IPS-20b (cell line): Measurements from ENCODE around the gene CSRNP3.

Experiments used
- H3K27ac ChIP-seq: one replicate; pipeline ENCODE4 v1.5.1; 2013; ENCODE audit warnings: low read length
- H3K27me3 ChIP-seq: 2 replicates; pipeline ENCODE4 v1.6.1; 2013; ENCODE audit warnings: mild to moderate bottlenecking, low read length, inconsistent platforms; ENCODE audit not compliant: insufficient read depth
- H3K36me3 ChIP-seq: 2 replicates; pipeline ENCODE4 v1.6.1; 2013; ENCODE audit warnings: low read depth, mild to moderate bottlenecking, inconsistent platforms, low read length, moderate library complexity; ENCODE audit not compliant: insufficient read depth
- H3K4me1 ChIP-seq: 2 replicates; pipeline ENCODE4 v1.6.1; 2013; ENCODE audit warnings: mild to moderate bottlenecking, control low read depth, inconsistent platforms, low read length, moderate library complexity; ENCODE audit not compliant: insufficient read depth
- H3K4me3 ChIP-seq: 2 replicates; pipeline ENCODE4 v1.5.1; 2013; ENCODE audit warnings: mild to moderate bottlenecking, low read length, inconsistent platforms
- H3K9ac ChIP-seq: 2 replicates; pipeline ENCODE4 v1.6.1; 2013; ENCODE audit warnings: low read depth, mild to moderate bottlenecking, inconsistent platforms, low read length, moderate library complexity
- H3K9me3 ChIP-seq: 2 replicates; pipeline ENCODE4 v1.6.1; 2013; ENCODE audit warnings: mild to moderate bottlenecking, low read depth, low read length, inconsistent platforms; ENCODE audit not compliant: insufficient read depth

Gene CSRNP3

DNA sequence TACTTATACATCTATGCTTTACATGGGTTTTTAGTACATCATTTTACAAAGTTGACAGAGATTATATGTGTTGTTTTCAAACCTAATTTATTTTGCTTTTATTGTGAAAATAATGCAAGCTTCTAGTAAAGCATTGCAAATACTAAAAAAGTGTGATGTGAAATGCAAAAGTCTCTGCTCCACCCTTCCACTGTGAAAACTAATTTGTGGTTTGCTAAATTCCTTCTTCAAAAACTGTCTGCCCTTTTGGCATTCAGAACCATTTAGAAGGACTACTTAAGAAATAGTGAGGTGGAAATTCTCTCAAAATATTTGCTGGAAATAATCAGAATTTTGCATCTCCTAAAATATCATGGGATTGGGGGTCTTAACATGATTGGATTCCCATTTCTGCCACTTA lies 78.4 kb downstream of the CSRNP3 start:
- Histone ChIP-seq H3K4me1 (peaks cover 14% of the 10 kb centered on the region; the same call in 1 of the 2 replicates), H3K9ac (no peak overlapping the region), H3K4me3 (no peak overlapping the region), H3K9me3 (no peaks in the 10 kb centered on the region), H3K27ac (no peak overlapping the region), H3K36me3 (no peaks in the 10 kb centered on the region), H3K27me3 (no peaks in the 10 kb centered on the region)

DNA sequence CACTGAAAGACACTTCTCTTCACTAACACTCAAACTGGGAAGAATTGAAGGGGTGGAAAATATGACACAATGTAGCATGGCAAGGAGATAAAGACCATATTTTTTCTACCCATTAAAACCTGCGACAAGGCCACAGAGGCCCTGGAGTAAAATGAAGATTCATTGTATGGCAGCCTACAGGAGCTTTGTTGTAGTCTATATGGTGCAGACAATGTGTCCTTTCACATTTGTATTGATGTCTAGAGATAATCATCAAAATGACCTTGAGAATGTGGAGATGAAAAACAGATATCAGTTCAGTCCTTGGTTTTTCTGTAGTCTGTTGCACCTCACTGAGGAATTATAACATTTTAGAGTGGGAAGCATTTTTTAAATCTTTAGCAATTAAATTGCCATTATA lies 80.1 kb downstream of the CSRNP3 start:
- peak overlapping the region; percentile 7; the same call in 1 of the 2 replicates for H3K9ac ChIP-seq
- H3K4me3 ChIP-seq = no peak overlapping the region
- H3K4me1 ChIP-seq = peaks cover 14% of the 10 kb centered on the region; the same call in 1 of the 2 replicates
- no peaks in the 10 kb centered on the region for H3K27me3 ChIP-seq
- no peaks in the 10 kb centered on the region for H3K9me3 ChIP-seq
- H3K27ac ChIP-seq = no peak overlapping the region
- H3K36me3 ChIP-seq = no peaks in the 10 kb centered on the region

DNA sequence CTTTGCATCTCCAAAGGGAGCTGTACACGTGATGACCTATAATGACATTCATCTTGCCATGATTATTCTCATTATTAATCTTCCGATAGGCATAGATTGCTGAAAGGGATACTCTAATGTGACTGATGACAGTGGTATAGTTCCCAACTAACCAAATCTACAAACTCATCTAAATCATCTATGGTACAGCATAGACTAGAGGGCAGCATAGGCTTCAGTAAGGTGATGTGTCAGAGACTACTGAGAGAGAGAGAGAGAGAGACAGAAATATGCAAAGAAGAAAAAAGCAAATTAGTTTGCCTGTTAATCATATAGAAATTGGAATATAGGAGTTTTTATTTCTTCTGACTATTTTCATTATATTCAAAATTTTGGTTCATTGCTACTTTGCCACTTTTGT lies 89.3 kb downstream of the CSRNP3 start:
- Histone ChIP-seq H3K27me3 (no peaks in the 10 kb centered on the region), H3K4me3 (no peak overlapping the region), H3K9me3 (no peaks in the 10 kb centered on the region), H3K4me1 (peaks cover 7% of the 10 kb centered on the region; the same call in 1 of the 2 replicates), H3K36me3 (no peaks in the 10 kb centered on the region), H3K9ac (no peak overlapping the region), H3K27ac (no peak overlapping the region)

DNA sequence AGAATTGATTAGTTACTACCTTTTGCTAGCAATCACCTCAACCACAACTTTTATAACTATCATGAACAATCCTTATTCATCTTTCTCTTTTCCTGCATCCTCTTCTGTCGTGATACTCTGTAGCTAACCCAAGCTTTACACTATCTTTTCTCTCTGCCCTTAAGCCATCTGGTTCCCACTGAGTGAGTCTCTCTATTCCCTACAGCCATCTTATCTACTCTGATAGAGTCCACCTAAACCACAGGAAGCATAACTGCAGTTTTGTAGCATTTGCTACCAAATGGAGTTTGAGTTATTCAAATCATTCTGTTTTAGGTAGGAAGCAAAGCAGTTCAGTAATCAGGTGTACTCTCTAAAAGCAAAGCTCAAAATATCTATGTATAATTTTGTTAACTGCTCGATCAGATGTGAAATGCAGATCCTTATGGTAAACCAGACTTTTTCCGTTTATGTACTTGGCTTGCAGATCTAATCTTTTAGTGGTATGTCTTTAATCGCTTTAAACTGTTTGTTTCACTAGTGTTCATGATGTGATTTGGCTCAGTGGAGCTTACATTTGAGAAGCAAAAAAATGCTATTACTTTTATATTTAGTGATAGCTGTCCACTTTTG lies 91.0 kb downstream of the CSRNP3 start:
- no peaks in the 10 kb centered on the region for H3K36me3 ChIP-seq
- no peaks in the 10 kb centered on the region for H3K9me3 ChIP-seq
- no peak overlapping the region for H3K9ac ChIP-seq
- H3K27ac ChIP-seq = no peak overlapping the region
- peaks cover 7% of the 10 kb centered on the region; the same call in 1 of the 2 replicates for H3K4me1 ChIP-seq
- no peaks in the 10 kb centered on the region for H3K27me3 ChIP-seq
- no peak overlapping the region for H3K4me3 ChIP-seq

DNA sequence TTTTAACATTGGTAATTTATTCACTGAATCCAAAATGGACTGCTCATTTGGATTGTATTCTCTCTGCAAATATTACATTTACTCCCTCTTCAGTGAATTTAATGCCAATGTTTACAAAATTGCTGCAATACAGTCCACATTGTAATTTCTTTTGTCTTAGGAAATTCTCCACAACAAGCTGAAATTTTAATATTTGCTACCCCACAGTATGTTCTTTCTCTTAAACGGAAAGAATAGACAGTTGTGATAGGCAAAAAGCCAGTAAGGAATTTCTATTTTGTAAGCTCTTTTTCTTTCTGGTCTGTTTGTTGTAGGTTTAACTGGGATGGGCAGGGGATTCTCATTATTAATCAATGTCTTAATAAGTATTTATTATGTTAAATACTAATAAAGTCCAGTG lies 92.0 kb downstream of the CSRNP3 start:
- peaks cover 7% of the 10 kb centered on the region; the same call in 1 of the 2 replicates for H3K4me1 ChIP-seq
- no peak overlapping the region for H3K27ac ChIP-seq
- no peaks in the 10 kb centered on the region for H3K9me3 ChIP-seq
- H3K27me3 ChIP-seq = no peaks in the 10 kb centered on the region
- no peaks in the 10 kb centered on the region for H3K36me3 ChIP-seq
- no peak overlapping the region for H3K9ac ChIP-seq
- no peak overlapping the region for H3K4me3 ChIP-seq

DNA sequence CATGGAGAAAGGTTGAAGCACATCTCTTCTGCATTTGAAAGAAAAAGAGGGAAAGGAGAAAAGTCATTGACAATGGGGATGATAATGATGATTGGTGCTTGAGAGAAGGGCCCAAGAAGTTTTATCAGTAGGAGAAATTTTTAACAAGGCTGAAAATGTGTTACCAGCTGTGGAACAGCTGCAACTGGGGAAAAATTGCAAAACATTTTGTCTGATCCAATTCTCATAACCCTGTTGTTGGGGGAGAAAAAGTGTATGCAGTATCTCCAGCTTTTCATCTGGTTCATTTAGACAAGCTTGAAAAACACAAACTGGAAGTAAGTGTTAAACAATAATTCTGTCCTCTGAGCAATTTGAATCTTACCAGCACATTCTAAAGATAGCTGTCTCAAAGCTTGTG lies 92.7 kb downstream of the CSRNP3 start:
- Histone ChIP-seq H3K4me3 (no peak overlapping the region), H3K27ac (no peak overlapping the region), H3K36me3 (no peaks in the 10 kb centered on the region), H3K9ac (no peak overlapping the region), H3K27me3 (no peaks in the 10 kb centered on the region), H3K9me3 (no peaks in the 10 kb centered on the region), H3K4me1 (peaks cover 7% of the 10 kb centered on the region; the same call in 1 of the 2 replicates)

DNA sequence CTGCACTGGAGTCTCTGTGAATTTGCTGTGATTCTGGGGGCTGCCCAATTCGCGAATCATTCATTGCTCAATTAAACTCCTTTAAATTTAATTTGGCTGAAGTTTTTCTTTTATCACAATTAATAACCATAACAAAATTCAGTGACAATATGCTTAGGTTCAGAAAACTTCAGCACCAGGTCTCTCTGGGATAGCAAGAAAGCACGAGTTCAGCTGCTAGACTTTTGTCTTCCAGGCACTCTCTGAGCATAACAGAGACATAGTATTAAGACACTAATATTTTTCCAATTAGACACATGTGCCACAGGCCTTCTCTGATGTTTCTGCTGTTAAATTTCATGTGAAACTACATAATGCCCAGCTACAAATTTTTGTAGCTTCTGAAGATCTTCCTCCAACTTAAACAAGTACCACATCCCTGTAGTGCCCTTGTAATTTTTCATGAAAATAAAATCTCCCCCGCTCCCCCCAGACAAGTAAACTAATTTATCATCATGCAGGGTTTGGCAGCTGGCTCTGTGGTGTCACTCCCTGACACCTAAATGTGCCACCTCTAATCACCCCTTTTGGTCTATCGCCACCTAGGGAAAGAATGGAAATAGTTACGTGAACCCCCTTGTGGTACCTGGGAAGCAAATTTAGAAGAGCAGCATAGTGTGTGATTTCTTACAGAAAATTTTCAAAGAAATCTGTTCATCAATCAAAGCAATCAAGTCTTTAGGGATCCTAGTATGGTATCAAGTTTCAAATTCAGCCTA lies 94.1 kb downstream of the CSRNP3 start:
- Histone ChIP-seq H3K4me1 (peaks cover 7% of the 10 kb centered on the region; the same call in 1 of the 2 replicates), H3K9me3 (no peaks in the 10 kb centered on the region), H3K36me3 (no peaks in the 10 kb centered on the region), H3K9ac (no peak overlapping the region), H3K27ac (no peak overlapping the region), H3K27me3 (no peaks in the 10 kb centered on the region), H3K4me3 (no peak overlapping the region)

DNA sequence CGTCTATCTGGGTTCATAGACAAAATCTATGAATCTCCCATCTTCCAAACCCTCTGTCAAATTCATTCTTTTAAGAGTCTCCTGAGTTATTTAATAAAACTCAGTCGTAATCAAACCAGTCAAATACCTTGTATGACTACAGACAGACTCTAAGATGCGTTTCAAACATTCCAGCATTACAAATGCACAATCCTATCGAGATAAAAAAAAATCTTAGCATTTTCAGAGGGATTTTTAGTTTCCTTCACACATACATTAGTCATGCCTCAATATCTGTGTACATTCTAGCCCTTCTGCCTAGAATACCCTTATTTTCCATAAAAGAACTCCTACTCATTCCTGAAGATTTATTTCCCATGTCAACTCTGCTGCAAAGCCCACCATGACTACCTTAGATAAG lies 96.5 kb downstream of the CSRNP3 start:
- H3K9ac ChIP-seq = no peak overlapping the region
- H3K4me1 ChIP-seq = peaks cover 7% of the 10 kb centered on the region; the same call in 1 of the 2 replicates
- no peaks in the 10 kb centered on the region for H3K27me3 ChIP-seq
- H3K4me3 ChIP-seq = no peak overlapping the region
- no peak overlapping the region for H3K27ac ChIP-seq
- no peaks in the 10 kb centered on the region for H3K36me3 ChIP-seq
- H3K9me3 ChIP-seq = no peaks in the 10 kb centered on the region

DNA sequence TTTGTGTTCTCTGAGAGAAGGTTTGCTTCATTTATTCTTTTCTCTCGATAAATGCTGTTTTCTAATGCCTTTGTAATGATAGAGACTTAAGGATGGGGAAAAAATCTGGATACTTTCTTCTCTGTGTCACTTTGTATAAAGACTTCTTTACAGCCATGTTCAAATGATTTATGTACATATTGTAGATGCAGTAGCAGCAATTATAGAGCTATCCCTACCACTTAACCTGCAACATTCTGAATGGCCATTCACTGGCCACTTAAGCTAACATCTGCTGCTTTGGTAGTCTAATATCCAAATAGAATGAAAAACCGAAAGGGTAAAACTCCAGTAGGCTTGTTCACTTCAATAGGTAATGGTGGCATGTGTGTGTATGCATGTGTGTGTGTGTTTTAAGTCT lies 97.8 kb downstream of the CSRNP3 start:
- Histone ChIP-seq H3K27me3 (no peaks in the 10 kb centered on the region), H3K27ac (no peak overlapping the region), H3K9ac (no peak overlapping the region), H3K4me3 (no peak overlapping the region), H3K4me1 (peaks cover 2% of the 10 kb centered on the region; the same call in 1 of the 2 replicates), H3K9me3 (no peaks in the 10 kb centered on the region), H3K36me3 (no peaks in the 10 kb centered on the region)

DNA sequence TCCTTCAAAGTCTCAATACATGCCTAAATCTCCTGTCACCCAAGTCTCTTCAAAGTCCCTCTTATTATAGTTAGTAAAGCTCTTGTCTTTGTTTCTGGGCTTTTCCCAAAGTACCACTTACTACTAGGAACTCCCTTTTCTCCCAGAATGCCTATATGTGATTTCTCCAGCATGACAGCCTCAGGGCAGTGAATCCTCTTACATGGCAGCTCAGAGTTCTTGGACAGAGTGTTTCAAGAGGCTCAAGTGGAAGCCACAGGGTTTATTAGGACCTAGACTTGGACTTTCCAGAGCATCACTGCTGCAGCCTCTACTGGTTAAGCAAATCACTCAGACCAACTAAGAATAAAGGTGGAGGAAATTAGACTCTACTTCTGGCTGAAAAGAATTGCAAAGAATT lies 98.9 kb downstream of the CSRNP3 start:
- Histone ChIP-seq H3K4me1 (peaks cover 2% of the 10 kb centered on the region; the same call in 1 of the 2 replicates), H3K4me3 (no peak overlapping the region), H3K9me3 (no peaks in the 10 kb centered on the region), H3K27me3 (no peaks in the 10 kb centered on the region), H3K9ac (no peak overlapping the region), H3K36me3 (no peaks in the 10 kb centered on the region), H3K27ac (no peak overlapping the region)

DNA sequence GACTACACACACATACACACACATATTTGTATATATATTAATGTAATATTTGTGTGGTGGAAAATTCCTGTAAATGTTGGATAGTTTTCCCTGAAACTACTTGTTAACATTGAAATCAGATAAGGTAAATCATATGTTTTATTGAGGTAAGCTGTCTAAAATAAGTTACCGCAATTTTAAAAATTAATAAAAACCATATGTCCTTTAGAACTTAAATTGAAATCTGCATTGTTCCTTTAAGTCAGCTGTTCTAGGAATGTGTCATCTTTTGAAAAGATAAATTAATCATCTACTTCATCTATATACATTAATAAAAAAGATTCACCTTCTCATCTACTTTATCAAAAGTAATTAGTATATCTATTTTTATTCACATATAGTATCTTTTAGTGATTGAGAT lies 102.0 kb downstream of the CSRNP3 start:
- Histone ChIP-seq H3K9me3 (no peaks in the 10 kb centered on the region), H3K27me3 (no peaks in the 10 kb centered on the region), H3K27ac (no peak overlapping the region), H3K4me1 (peaks cover 10% of the 10 kb centered on the region; the same call in 1 of the 2 replicates), H3K9ac (no peak overlapping the region), H3K36me3 (no peaks in the 10 kb centered on the region), H3K4me3 (no peak overlapping the region)

DNA sequence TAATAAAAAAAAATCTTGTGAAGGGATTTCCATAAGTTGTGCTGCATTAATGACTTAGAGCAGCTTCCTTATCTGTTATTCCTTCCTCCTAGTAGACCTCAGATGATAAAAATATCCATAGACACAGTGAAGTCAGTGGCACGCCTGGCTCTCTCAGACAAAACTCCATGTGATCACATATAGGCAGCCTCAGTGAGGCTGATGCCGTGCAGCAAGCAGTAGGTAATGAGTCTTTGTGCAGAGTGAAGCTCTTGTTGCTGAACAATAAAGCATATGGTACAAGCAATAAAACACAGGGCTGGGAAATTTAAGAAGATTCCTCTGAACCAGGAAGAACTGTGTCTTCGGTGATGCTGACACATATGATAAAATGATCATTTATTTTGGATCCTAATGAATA lies 102.7 kb downstream of the CSRNP3 start:
- H3K4me3 ChIP-seq = no peak overlapping the region
- no peaks in the 10 kb centered on the region for H3K27me3 ChIP-seq
- H3K9me3 ChIP-seq = no peaks in the 10 kb centered on the region
- peaks cover 10% of the 10 kb centered on the region; the same call in 1 of the 2 replicates for H3K4me1 ChIP-seq
- H3K9ac ChIP-seq = peak overlapping the region; percentile 5; the same call in 1 of the 2 replicates
- no peaks in the 10 kb centered on the region for H3K36me3 ChIP-seq
- H3K27ac ChIP-seq = no peak overlapping the region
